ENCODE results near the gene ZNF827. TPM values are rescaled to one million over a fixed set of nuclear protein-coding genes. Genes with fewer than 3 reads are reported as not detected.
A peak's percentile ranks its signal among the peaks of the same experiment; 100 is the strongest.

Gene ZNF827
- total RNA-seq, 1 experiment from 2014 or later, result 6.3 TPM

DNA sequence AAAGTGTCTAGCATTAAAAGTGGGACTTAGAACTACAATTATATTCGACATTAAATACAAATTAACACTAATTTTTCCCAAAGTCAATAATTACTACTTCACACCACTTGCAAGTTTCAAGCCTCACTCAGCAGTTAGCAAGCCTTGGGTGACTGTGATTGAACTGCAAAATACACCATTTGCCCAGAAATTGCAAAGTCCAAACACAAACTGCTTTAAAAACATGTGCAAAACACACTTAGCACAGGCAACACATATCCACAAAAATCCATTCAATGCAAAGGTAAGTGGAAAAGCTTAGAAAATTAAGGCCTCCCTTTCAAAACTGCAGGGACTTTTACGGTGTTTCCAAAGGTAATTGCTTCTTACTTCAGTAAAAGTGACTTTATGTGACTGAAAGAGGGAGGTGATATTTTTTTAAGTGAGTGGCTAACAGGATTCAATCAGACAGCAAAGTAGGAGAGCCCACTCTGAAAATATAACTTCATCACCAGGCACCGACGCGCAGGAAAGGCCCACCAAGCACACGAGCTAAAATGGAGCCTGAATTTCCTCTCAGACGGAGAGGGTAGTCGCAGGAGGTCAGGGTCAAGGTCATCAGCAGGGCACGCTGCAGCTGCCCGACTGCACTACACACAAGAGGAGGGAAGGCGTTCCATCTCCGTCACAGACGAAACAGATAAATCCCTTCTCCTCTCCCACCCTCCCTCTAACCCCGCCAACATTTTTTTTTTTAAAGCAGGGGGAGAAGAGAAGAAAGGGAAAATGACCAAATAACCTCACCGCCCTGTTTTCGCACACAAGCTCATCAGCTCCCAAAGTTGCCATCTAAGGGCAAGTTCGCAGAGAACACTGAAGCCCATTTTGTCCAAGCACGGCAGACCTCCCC is 3.1 kb downstream of the ZNF827 start:
- BruUV-seq (replicated peaks), result TSS peak; percentile 52
- in situ Hi-C loops (cut with HindIII; ENCODE audit: low pct_unique_long_range_greater_than_20kb, low sequenced_read_pairs), result no loop called here
- H3K4me1 ChIP-seq (ENCODE audit: control insufficient read depth, insufficient read depth, low read length), result peaks cover 10% of the 10 kb centered on the region
- DNase-seq (ENCODE audit: low read depth, low spot score), result no peak
- CTCF ChIA-PET, result no interaction called here
- H3K27me3 ChIP-seq (ENCODE audit: control insufficient read depth, insufficient read depth, low read length), result no peaks in the 10 kb centered on the region
- POLR2A ChIA-PET, result no interaction called here
- H3K27ac ChIP-seq (ENCODE audit: low read length), result peak overlapping the region; percentile 75
- no peak for ATAC-seq
- peak overlapping the region; percentile 65 to 72 for H3K4me3 ChIP-seq (ENCODE audit: low read depth in 2 of 2, low read length in 2 of 2)
- TF ChIP-seq CTCF (IDR thresholded peaks at IDR 0.05) (no peak), REST (IDR thresholded peaks at IDR 0.05; ENCODE audit: insufficient read depth in 1 of 2, low read depth in 2 of 2, low read length in 1 of 2) (no peak), POLR2AphosphoS5 (IDR thresholded peaks at IDR 0.05; ENCODE audit: low read depth, low read length) (no peak), TCF7L2 (IDR thresholded peaks at IDR 0.05; ENCODE audit: low read depth, low read length) (no peak), SIN3A (IDR thresholded peaks at IDR 0.05; ENCODE audit: borderline replicate concordance, insufficient read depth, low read depth, low read length) (no peak)
- intact Hi-C loops (cut with micrococcal nuclease; ENCODE audit: unreplicated experiment), result no loop called here
- H3K9me3 ChIP-seq (ENCODE audit: control insufficient read depth, insufficient read depth, low read depth, low read length), result no peaks in the 10 kb centered on the region
- no peaks in the 10 kb centered on the region; the same call in 1 of the 2 replicates for H3K36me3 ChIP-seq (ENCODE audit: control insufficient read depth, insufficient read depth, low read length)

DNA sequence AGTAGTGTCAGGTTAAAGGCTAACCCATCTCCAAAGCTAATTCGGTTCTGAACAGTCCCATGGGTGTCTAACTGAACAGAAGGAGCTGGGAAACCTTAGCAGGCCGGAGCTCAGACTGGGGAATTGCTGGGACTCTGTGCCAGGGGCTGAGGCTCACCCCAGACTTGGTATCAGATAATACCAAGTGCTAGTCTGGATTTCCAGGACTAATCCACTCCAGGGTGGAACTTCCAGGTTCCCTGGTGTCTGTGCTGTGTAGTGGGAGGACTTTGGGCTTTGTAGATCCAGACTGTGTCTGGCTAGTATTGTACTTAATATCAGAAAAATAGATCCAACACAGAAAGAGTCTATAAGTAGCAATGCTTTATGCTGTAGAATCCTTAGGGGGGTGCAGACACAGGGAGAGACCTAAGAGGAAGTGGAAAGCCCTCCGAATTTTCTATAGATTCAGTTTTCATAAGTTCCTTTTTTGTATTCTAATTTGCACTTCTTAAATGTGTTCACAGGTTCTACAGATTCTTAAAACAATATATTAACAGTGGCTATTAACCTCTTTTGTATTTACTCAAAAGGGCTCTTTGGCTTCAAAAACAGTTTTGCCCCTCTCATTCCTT is 4.1 kb downstream of the ZNF827 start:
- Histone ChIP-seq H3K27ac (ENCODE audit: low read length) (peak overlapping the region; percentile 75; the same call in 1 of the 2 replicates), H3K4me1 (ENCODE audit: control insufficient read depth, insufficient read depth, low read length) (peaks cover 10% of the 10 kb centered on the region), H3K9me3 (ENCODE audit: control insufficient read depth, insufficient read depth, low read depth, low read length) (no peaks in the 10 kb centered on the region), H3K36me3 (ENCODE audit: control insufficient read depth, insufficient read depth, low read length) (no peaks in the 10 kb centered on the region; the same call in 1 of the 2 replicates), H3K27me3 (ENCODE audit: control insufficient read depth, insufficient read depth, low read length) (no peaks in the 10 kb centered on the region), H3K4me3 (ENCODE audit: low read depth in 2 of 2, low read length in 2 of 2) (no peak overlapping the region)
- ATAC-seq, result no peak
- TF ChIP-seq REST (IDR thresholded peaks at IDR 0.05; ENCODE audit: insufficient read depth in 1 of 2, low read depth in 2 of 2, low read length in 1 of 2) (no peak), SIN3A (IDR thresholded peaks at IDR 0.05; ENCODE audit: borderline replicate concordance, insufficient read depth, low read depth, low read length) (no peak), CTCF (IDR thresholded peaks at IDR 0.05) (no peak)
- no peak for DNase-seq (ENCODE audit: low read depth, low spot score)
- intact Hi-C loops (cut with micrococcal nuclease; ENCODE audit: unreplicated experiment), result no loop called here
- in situ Hi-C loops (cut with HindIII; ENCODE audit: low pct_unique_long_range_greater_than_20kb, low sequenced_read_pairs), result no loop called here
- no TSS peak for BruUV-seq (replicated peaks)
- CTCF ChIA-PET, result no interaction called here
- POLR2A ChIA-PET, result no interaction called here
